ENCODE data around the gene RFTN1. TPM values are rescaled to one million over a fixed set of nuclear protein-coding genes. Genes with fewer than 3 reads are reported as not detected.

The RFTN1 gene
- total RNA-seq, 1 donor from 2014 or later: 0.92 TPM

- no peak overlapping the region for H2AFZ ChIP-seq (replicated peaks)
- no peak overlapping the region for H3K27ac ChIP-seq
- H3K27ac Mint-ChIP-seq: no peak overlapping the region
- no peaks in the 10 kb centered on the region for H3K27me3 ChIP-seq
- peaks cover 5% of the 10 kb centered on the region for H3F3A ChIP-seq (ENCODE audit: low read depth)
- no peaks in the 10 kb centered on the region for H4K20me1 ChIP-seq (ENCODE audit: low read depth)
- H3K4me3 ChIP-seq: no peak overlapping the region
- peaks cover 12% of the 10 kb centered on the region for H3K36me3 ChIP-seq
- peaks cover 21% of the 10 kb centered on the region for H3K36me3 Mint-ChIP-seq
- peaks cover 21% of the 10 kb centered on the region for H3K79me2 ChIP-seq (ENCODE audit: low read depth)
- H3K9me3 ChIP-seq (ENCODE audit: low read depth): peaks cover 7% of the 10 kb centered on the region
- TF ChIP-seq EZH2 (IDR thresholded peaks at IDR 0.05): no peak
- no peak for TF ChIP-seq EZH2phosphoT487 (IDR thresholded peaks at IDR 0.05)
- TF ChIP-seq CTCF (IDR thresholded peaks at IDR 0.05): peak; percentile 93
- no peaks in the 10 kb centered on the region for H3K4me1 Mint-ChIP-seq
- no peaks in the 10 kb centered on the region for H3K27me3 Mint-ChIP-seq (ENCODE audit: insufficient read depth, low read depth)
- H3K4me3 Mint-ChIP-seq: no peak overlapping the region
- no peaks in the 10 kb centered on the region for H3K4me1 ChIP-seq
- H3K9me3 Mint-ChIP-seq: peaks cover 8% of the 10 kb centered on the region
- H3K9ac ChIP-seq: no peak overlapping the region
- H3K4me2 ChIP-seq: no peak overlapping the region
- peak; percentile 63 for DNase-seq (ENCODE audit: low spot score)
Measured at GRCh38 chr3:16290007-16290826, 223.3 kb downstream of the RFTN1 start.

- H3K36me3 Mint-ChIP-seq: peaks cover 16% of the 10 kb centered on the region
- no peaks in the 10 kb centered on the region for H3K4me1 Mint-ChIP-seq
- H4K20me1 ChIP-seq (ENCODE audit: low read depth): no peaks in the 10 kb centered on the region
- no peak overlapping the region for H3K27ac Mint-ChIP-seq
- peaks cover 12% of the 10 kb centered on the region for H3K36me3 ChIP-seq
- H3K27me3 Mint-ChIP-seq (ENCODE audit: insufficient read depth, low read depth): no peaks in the 10 kb centered on the region
- no peak overlapping the region for H3K4me3 ChIP-seq
- DNase-seq (ENCODE audit: low spot score): no peak
- H3K4me2 ChIP-seq: no peak overlapping the region
- peaks cover 7% of the 10 kb centered on the region for H3K9me3 ChIP-seq (ENCODE audit: low read depth)
- H3K4me1 ChIP-seq: no peaks in the 10 kb centered on the region
- TF ChIP-seq CTCF (IDR thresholded peaks at IDR 0.05) (no peak), EZH2phosphoT487 (IDR thresholded peaks at IDR 0.05) (no peak), EZH2 (IDR thresholded peaks at IDR 0.05) (no peak)
- H3F3A ChIP-seq (ENCODE audit: low read depth): peaks cover 5% of the 10 kb centered on the region
- H3K27me3 ChIP-seq: no peaks in the 10 kb centered on the region
- H3K27ac ChIP-seq: no peak overlapping the region
- H3K9me3 Mint-ChIP-seq: peaks cover 8% of the 10 kb centered on the region
- no peak overlapping the region for H2AFZ ChIP-seq (replicated peaks)
- H3K79me2 ChIP-seq (ENCODE audit: low read depth): peaks cover 21% of the 10 kb centered on the region
- no peak overlapping the region for H3K4me3 Mint-ChIP-seq
- H3K9ac ChIP-seq: no peak overlapping the region
Measured at GRCh38 chr3:16289144-16289889, 224.2 kb downstream of the RFTN1 start.

- Mint-ChIP-seq H3K4me1 (no peaks in the 10 kb centered on the region), H3K9me3 (peaks cover 4% of the 10 kb centered on the region), H3K36me3 (peaks cover 13% of the 10 kb centered on the region), H3K27ac (no peak overlapping the region), H3K27me3 (ENCODE audit: insufficient read depth, low read depth) (no peaks in the 10 kb centered on the region), H3K4me3 (no peak overlapping the region)
- TF ChIP-seq EZH2phosphoT487 (IDR thresholded peaks at IDR 0.05) (no peak), EZH2 (IDR thresholded peaks at IDR 0.05) (no peak), CTCF (IDR thresholded peaks at IDR 0.05) (no peak)
- Histone ChIP-seq H3K9ac (no peak overlapping the region), H3K4me2 (no peak overlapping the region), H3K27ac (no peak overlapping the region), H3K27me3 (no peaks in the 10 kb centered on the region), H3K4me1 (no peaks in the 10 kb centered on the region), H2AFZ (replicated peaks) (no peak overlapping the region), H3K36me3 (peaks cover 10% of the 10 kb centered on the region), H3K4me3 (no peak overlapping the region), H3K9me3 (ENCODE audit: low read depth) (peaks cover 7% of the 10 kb centered on the region), H3K79me2 (ENCODE audit: low read depth) (peaks cover 18% of the 10 kb centered on the region), H4K20me1 (ENCODE audit: low read depth) (no peaks in the 10 kb centered on the region), H3F3A (ENCODE audit: low read depth) (peaks cover 5% of the 10 kb centered on the region)
- DNase-seq (ENCODE audit: low spot score): no peak
Measured at GRCh38 chr3:16288664-16289063, 224.8 kb downstream of the RFTN1 start.
